ENCODE results near the gene CYP4F3.
"Not testable (repeated sequence)": the region's sequence is repeated elsewhere in the genome, so short reads cannot be mapped to it uniquely, and the experiment has no call there.

CYP4F3 gene

GRCh38 chr19:15644816-15645215, 4.1 kb downstream of the CYP4F3 start:
- no peak overlapping the region for H3K4me3 ChIP-seq (ENCODE audit: low read depth, low read length)
- in situ Hi-C loops (cut with HindIII; ENCODE audit: low sequenced_read_pairs): loop anchor here (5.0 kb wide), 1 partner anchor 247 kb away; no protein-coding TSS in a partner anchor
- DNase-seq (ENCODE audit: low read depth): no peak
- no peak for TF ChIP-seq CTCF (IDR thresholded peaks at IDR 0.05; ENCODE audit: low read depth, low read length, missing control alignments)

GRCh38 chr19:15649526-15649925, 8.8 kb downstream of the CYP4F3 start:
- no peak overlapping the region for H3K4me3 ChIP-seq (ENCODE audit: low read depth, low read length)
- no peak for DNase-seq (ENCODE audit: low read depth)
- in situ Hi-C loops (cut with HindIII; ENCODE audit: low sequenced_read_pairs): no loop called here
- TF ChIP-seq CTCF (IDR thresholded peaks at IDR 0.05; ENCODE audit: low read depth, low read length, missing control alignments): no peak

- H3K4me3 ChIP-seq (ENCODE audit: low read depth, low read length); in situ Hi-C loops (cut with HindIII; ENCODE audit: low sequenced_read_pairs); DNase-seq (ENCODE audit: low read depth): not testable (repeated sequence)
Observed at GRCh38 chr19:15650123-15650522, 9.4 kb downstream of the CYP4F3 start.

- no peak overlapping the region for H3K4me3 ChIP-seq (ENCODE audit: low read depth, low read length)
- in situ Hi-C loops (cut with HindIII; ENCODE audit: low sequenced_read_pairs): no loop called here
- no peak for TF ChIP-seq CTCF (IDR thresholded peaks at IDR 0.05; ENCODE audit: low read depth, low read length, missing control alignments)
- no peak for DNase-seq (ENCODE audit: low read depth)
Observed at GRCh38 chr19:15651791-15652190, 11.1 kb downstream of the CYP4F3 start.

GRCh38 chr19:15652559-15653278, 12.0 kb downstream of the CYP4F3 start:
- in situ Hi-C loops (cut with HindIII; ENCODE audit: low sequenced_read_pairs): no loop called here
- DNase-seq (ENCODE audit: low read depth): no peak
- no peak overlapping the region for H3K4me3 ChIP-seq (ENCODE audit: low read depth, low read length)
- no peak for TF ChIP-seq CTCF (IDR thresholded peaks at IDR 0.05; ENCODE audit: low read depth, low read length, missing control alignments)

GRCh38 chr19:15656467-15656866, 15.8 kb downstream of the CYP4F3 start:
- no peak for TF ChIP-seq CTCF (IDR thresholded peaks at IDR 0.05; ENCODE audit: low read depth, low read length, missing control alignments)
- no peak overlapping the region for H3K4me3 ChIP-seq (ENCODE audit: low read depth, low read length)
- in situ Hi-C loops (cut with HindIII; ENCODE audit: low sequenced_read_pairs): no loop called here
- DNase-seq (ENCODE audit: low read depth): no peak

- no peak overlapping the region for H3K4me3 ChIP-seq (ENCODE audit: low read depth, low read length)
- DNase-seq (ENCODE audit: low read depth): no peak
- no peak for TF ChIP-seq CTCF (IDR thresholded peaks at IDR 0.05; ENCODE audit: low read depth, low read length, missing control alignments)
- in situ Hi-C loops (cut with HindIII; ENCODE audit: low sequenced_read_pairs): no loop called here
Observed at GRCh38 chr19:15663247-15663646, 22.6 kb downstream of the CYP4F3 start.
